ENCODE results near the gene DNM3. TPM values are rescaled to one million over a fixed set of nuclear protein-coding genes. Genes with fewer than 3 reads are reported as not detected.

The DNM3 gene
- total and polyA plus RNA-seq, 9 of the 15 experiments (the other 6 are each of a cell fraction or from before 2014, with no cell fraction given) = 0.08 to 0.36 (median 0.22) TPM; not detected in 1

DNA sequence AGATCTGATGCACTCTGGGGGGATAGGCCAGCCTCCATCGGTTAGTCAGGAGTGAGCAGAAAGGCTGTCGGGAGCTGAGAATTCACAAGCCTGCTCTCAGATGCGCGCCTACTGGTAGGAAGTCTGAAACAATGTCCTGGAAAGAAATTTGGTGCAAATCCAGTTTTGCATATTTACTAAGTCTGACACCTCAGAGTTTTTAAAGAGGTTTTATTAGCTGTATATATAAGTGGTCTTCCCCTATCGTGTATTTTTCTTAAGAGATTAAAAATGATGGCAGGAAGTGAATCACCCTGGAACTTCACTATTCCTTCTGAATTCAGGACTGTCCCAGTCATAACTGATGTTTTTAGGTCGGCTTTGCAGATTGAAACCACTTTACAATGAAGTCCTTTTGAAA, 479.4 kb downstream of the DNM3 start:
- ChIA-PET POLR2A (interaction anchor here (1.1 kb wide), 1 partner anchor 10 kb away, joined by 4 read pairs; no protein-coding TSS in a partner anchor), CTCF (ENCODE audit: low intra/inter-chr PET ratio) (no interaction called here)
- H3K4me3 ChIP-seq = no peak overlapping the region
- intact Hi-C loops (cut with micrococcal nuclease) = no loop called here
- H3K27me3 ChIP-seq (ENCODE audit: control insufficient read depth in 2 of 2, insufficient read depth in 2 of 2, low read length in 2 of 2) = peaks cover 0 to 5% of the 10 kb centered on the region in 2 experiments; a peak in 1 of 5 replicates
- H3K9me1 ChIP-seq (ENCODE audit: control insufficient read depth, insufficient read depth, low read length) = no peaks in the 10 kb centered on the region
- no peak overlapping the region for H3K9ac ChIP-seq (ENCODE audit: insufficient read depth in 1 of 2, low read depth in 2 of 2, low read length in 2 of 2)
- no peak for FAIRE-seq
- no peak for DNase-seq (ENCODE audit: extremely low read depth in 1 of 4, low spot score in 3 of 4)
- no peaks in the 10 kb centered on the region for H3K79me2 ChIP-seq (ENCODE audit: control insufficient read depth, insufficient read depth, low read length)
- H3K4me1 ChIP-seq (replicated peaks in 1 of 2; ENCODE audit: control insufficient read depth in 2 of 2, insufficient read depth in 2 of 2, low read length in 2 of 2) = no peaks in the 10 kb centered on the region
- H3K36me3 ChIP-seq (ENCODE audit: control insufficient read depth, insufficient read depth, low read length) = no peaks in the 10 kb centered on the region
- 1% methylated on average over 6 of the region's 6 CpGs for WGBS (ENCODE audit: insufficient coverage, low coverage, missing lambda C conversion rate)
- H3K9me3 ChIP-seq (replicated peaks; ENCODE audit: control insufficient read depth, insufficient read depth, low read depth, low read length) = no peaks in the 10 kb centered on the region
- H3K27ac ChIP-seq (ENCODE audit: extremely low read depth, low read depth, low read length) = no peak overlapping the region
- no TSS peak for BruUV-seq (replicated peaks)
- TF ChIP-seq HNRNPUL1 (IDR thresholded peaks at IDR 0.05; ENCODE audit: low read length) (no peak), RCOR1 (IDR thresholded peaks at IDR 0.05; ENCODE audit: borderline replicate concordance in 1 of 2, low read depth in 2 of 2, low read length in 2 of 2) (no peak), NUFIP1 (IDR thresholded peaks at IDR 0.05; ENCODE audit: partially characterized antibody) (no peak)
- TF ChIP-seq, protein P1, sequence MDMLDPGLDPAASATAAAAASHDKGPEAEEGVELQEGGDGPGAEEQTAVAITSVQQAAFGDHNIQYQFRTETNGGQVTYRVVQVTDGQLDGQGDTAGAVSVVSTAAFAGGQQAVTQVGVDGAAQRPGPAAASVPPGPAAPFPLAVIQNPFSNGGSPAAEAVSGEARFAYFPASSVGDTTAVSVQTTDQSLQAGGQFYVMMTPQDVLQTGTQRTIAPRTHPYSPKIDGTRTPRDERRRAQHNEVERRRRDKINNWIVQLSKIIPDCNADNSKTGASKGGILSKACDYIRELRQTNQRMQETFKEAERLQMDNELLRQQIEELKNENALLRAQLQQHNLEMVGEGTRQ (CRISPR knock-in tag; IDR thresholded peaks at IDR 0.05) = no peak
- H3K4me2 ChIP-seq (ENCODE audit: insufficient read depth, low read length) = no peak overlapping the region
- no peak overlapping the region for H2AFZ ChIP-seq (ENCODE audit: low read depth, low read length)
- in situ Hi-C loops (cut with MboI) = no loop called here
- ATAC-seq = 0 out of 3 replicates have a peak, but pooled peaks have one; percentile 41
- no peaks in the 10 kb centered on the region for H4K20me1 ChIP-seq (replicated peaks; ENCODE audit: control insufficient read depth, insufficient read depth, low read length)

DNA sequence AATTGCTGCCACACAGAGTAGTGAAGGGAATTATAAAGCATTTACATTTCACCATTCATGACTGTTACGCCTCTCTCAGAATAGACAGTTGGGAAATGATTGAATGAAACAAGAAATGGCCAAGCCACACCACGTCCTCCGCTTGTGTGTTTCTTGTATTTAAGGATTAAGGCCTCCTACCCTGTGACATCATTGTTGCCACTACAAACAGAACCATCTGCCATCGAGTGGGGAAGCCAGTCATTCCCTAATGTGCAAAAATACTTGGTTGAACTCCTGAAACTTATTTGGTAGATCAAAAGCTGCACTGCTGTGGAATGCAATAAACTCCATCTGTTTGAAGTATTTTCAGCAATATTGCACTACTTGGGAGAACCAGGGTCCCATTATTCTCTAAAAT, 480.2 kb downstream of the DNM3 start:
- POLR2A ChIA-PET = no interaction called here

More for the DNA sequence above, 480.2 kb downstream of the DNM3 start:
- ATAC-seq = no peak
- H3K9me1 ChIP-seq (ENCODE audit: control insufficient read depth, insufficient read depth, low read length) = no peaks in the 10 kb centered on the region
- CTCF ChIA-PET (ENCODE audit: low intra/inter-chr PET ratio) = no interaction called here
- no peak overlapping the region for H2AFZ ChIP-seq (ENCODE audit: low read depth, low read length)
- peaks cover 0 to 5% of the 10 kb centered on the region in 2 experiments; a peak in 1 of 5 replicates for H3K27me3 ChIP-seq (ENCODE audit: control insufficient read depth in 2 of 2, insufficient read depth in 2 of 2, low read length in 2 of 2)
- H3K36me3 ChIP-seq (ENCODE audit: control insufficient read depth, insufficient read depth, low read length) = no peaks in the 10 kb centered on the region
- TF ChIP-seq POLR2AphosphoS2 (IDR thresholded peaks at IDR 0.05; ENCODE audit: low read length) (no peak), GABPB1 (CRISPR knock-in tag; IDR thresholded peaks at IDR 0.05) (no peak), ZNF717 (CRISPR knock-in tag; IDR thresholded peaks at IDR 0.05) (no peak)
- 1% methylated on average over 4 of the region's 4 CpGs for WGBS (ENCODE audit: insufficient coverage, low coverage, missing lambda C conversion rate)
- H3K9ac ChIP-seq (ENCODE audit: insufficient read depth in 1 of 2, low read depth in 2 of 2, low read length in 2 of 2) = no peak overlapping the region
- H3K4me1 ChIP-seq (replicated peaks in 1 of 2; ENCODE audit: control insufficient read depth in 2 of 2, insufficient read depth in 2 of 2, low read length in 2 of 2) = no peaks in the 10 kb centered on the region
- H4K20me1 ChIP-seq (replicated peaks; ENCODE audit: control insufficient read depth, insufficient read depth, low read length) = no peaks in the 10 kb centered on the region
- in situ Hi-C loops (cut with MboI) (no loop called here), intact Hi-C loops (cut with micrococcal nuclease) (no loop called here)
- H3K79me2 ChIP-seq (ENCODE audit: control insufficient read depth, insufficient read depth, low read length) = no peaks in the 10 kb centered on the region
- no peak for FAIRE-seq
- H3K9me3 ChIP-seq (replicated peaks; ENCODE audit: control insufficient read depth, insufficient read depth, low read depth, low read length) = no peaks in the 10 kb centered on the region
- no peak for DNase-seq (ENCODE audit: extremely low read depth in 1 of 4, low spot score in 3 of 4)
- no peak overlapping the region for H3K4me2 ChIP-seq (ENCODE audit: insufficient read depth, low read length)
- no peak overlapping the region for H3K4me3 ChIP-seq
- H3K27ac ChIP-seq (ENCODE audit: extremely low read depth, low read depth, low read length) = no peak overlapping the region
- no TSS peak for BruUV-seq (replicated peaks)
